Left colon (tissue), 2 donors: ENCODE measurements around the gene THADA. TPM values are rescaled to one million over a fixed set of nuclear protein-coding genes. Genes with fewer than 3 reads are reported as not detected.
"Not testable (repeated sequence)": the region's sequence is repeated elsewhere in the genome, so short reads cannot be mapped to it uniquely, and the experiment has no call there.

Experiments used
- ATAC-seq: fragments of 200-7000 bp; cut with Tn5 transposase; one replicate; pipeline ENCODE4 v1.9.1; 2020; ENCODE audit warnings: mild to moderate bottlenecking, moderate library complexity
- DNase-seq, 2 donors: peaks; one replicate each; pipeline ENCODE4 v3.0.0-alpha.2; 2020
- intact Hi-C, 2 donors: fragments of 100-400 bp; cut with DNase I in 1 of 2; cut with micrococcal nuclease in 1 of 2; formaldehyde crosslinking; loops; one replicate each; pipeline versions ENCODE4 v1.11.2 to v1.14.0; 2022; cut with DNase I, micrococcal nuclease
- total RNA-seq, 2 donors: library from RNA; stranded (reverse); fragmentation: NEBNext Ultra II Directional; extraction: Animal tissue kit (Norgen Biotek cat#: 25700); gene quantifications; one replicate each; pipeline ENCODE4 v1.2.1, GENCODE V29; 2021
- donor health status: DM: no; HTN: no; CAD: no.
- donor health status: DM: yes; HTN: yes; CAD: no.

Gene THADA
- total RNA-seq, 2 donors from 2014 or later: 18.7 to 20.3 TPM

GRCh38 chr2:43284967-43285366 lies 310.9 kb downstream of the THADA start:
- ATAC-seq (peak; percentile 48), DNase-seq (no peak)
- intact Hi-C loops: no loop called here

- DNase-seq, intact Hi-C loops, ATAC-seq: not testable (repeated sequence)
Measured at GRCh38 chr2:43284347-43284746, 311.5 kb downstream of the THADA start.

GRCh38 chr2:43280994-43281393 lies 314.8 kb downstream of the THADA start:
- intact Hi-C loops: no loop called here
- DNase-seq (no peak), ATAC-seq (no peak)

GRCh38 chr2:43279317-43279840 lies 316.5 kb downstream of the THADA start:
- intact Hi-C loops: no loop called here
- DNase-seq: no peak
- ATAC-seq: no peak

GRCh38 chr2:43278564-43279220 lies 317.1 kb downstream of the THADA start:
- intact Hi-C loops: no loop called here
- ATAC-seq: no peak
- no peak for DNase-seq

GRCh38 chr2:43276962-43277391 lies 318.9 kb downstream of the THADA start:
- DNase-seq: peak; percentile 42 to 55
- intact Hi-C loops: no loop called here
- ATAC-seq: peak; percentile 62

GRCh38 chr2:43276266-43276941 lies 319.4 kb downstream of the THADA start:
- ATAC-seq (peak; percentile 96), DNase-seq (no peak)
- intact Hi-C loops: no loop called here

GRCh38 chr2:43274721-43275120 lies 321.1 kb downstream of the THADA start:
- intact Hi-C loops: no loop called here
- ATAC-seq (no peak), DNase-seq (no peak)

GRCh38 chr2:43274055-43274454 lies 321.8 kb downstream of the THADA start:
- no peak for DNase-seq
- intact Hi-C loops: no loop called here
- ATAC-seq: no peak

- intact Hi-C loops: no loop called here
- DNase-seq: no peak
- no peak for ATAC-seq
Measured at GRCh38 chr2:43273529-43273928, 322.3 kb downstream of the THADA start.

- ATAC-seq (no peak), DNase-seq (no peak)
- intact Hi-C loops: no loop called here
Measured at GRCh38 chr2:43270930-43271615, 324.8 kb downstream of the THADA start.

- intact Hi-C loops: no loop called here
- ATAC-seq (no peak), DNase-seq (no peak)
Measured at GRCh38 chr2:43270461-43270860, 325.4 kb downstream of the THADA start.

GRCh38 chr2:43269706-43270105 lies 326.1 kb downstream of the THADA start:
- DNase-seq (peak; percentile 26 to 68), ATAC-seq (peak; percentile 54)
- intact Hi-C loops: no loop called here

GRCh38 chr2:43269074-43269572 lies 326.7 kb downstream of the THADA start:
- intact Hi-C loops: no loop called here
- DNase-seq: peak; percentile 52 to 76
- ATAC-seq: peak; percentile 40

- ATAC-seq: no peak
- DNase-seq: no peak
- intact Hi-C loops: no loop called here
Measured at GRCh38 chr2:43268066-43268953, 327.5 kb downstream of the THADA start.

GRCh38 chr2:43267381-43267780 lies 328.5 kb downstream of the THADA start:
- DNase-seq (no peak), ATAC-seq (no peak)
- intact Hi-C loops: no loop called here

GRCh38 chr2:43266711-43267111 lies 329.1 kb downstream of the THADA start:
- ATAC-seq: no peak
- intact Hi-C loops: no loop called here
- DNase-seq: peak; percentile 42 to 48

- DNase-seq (peak in 1 of 2 donors; percentile 29), ATAC-seq (no peak)
- intact Hi-C loops: no loop called here
Measured at GRCh38 chr2:43265421-43265820, 330.4 kb downstream of the THADA start.

GRCh38 chr2:43265001-43265400 lies 330.8 kb downstream of the THADA start:
- intact Hi-C loops: no loop called here
- DNase-seq (peak in 1 of 2 donors; percentile 41), ATAC-seq (no peak)
